ENCODE measurements around the gene WASHC2C. TPM values are rescaled to one million over a fixed set of nuclear protein-coding genes. Genes with fewer than 3 reads are reported as not detected.
"Not testable (repeated sequence)": the region's sequence is repeated elsewhere in the genome, so short reads cannot be mapped to it uniquely, and the experiment has no call there.

Gene WASHC2C
- total RNA-seq, 1 experiment from 2014 or later = 16.2 TPM

- DNase-seq (ENCODE audit: low read depth) = not testable (repeated sequence)
Measured at GRCh38 chr10:45771757-45772461, 44.8 kb downstream of the WASHC2C start.

- not testable (repeated sequence) for DNase-seq (ENCODE audit: low read depth)
Measured at GRCh38 chr10:45786217-45786616, 59.2 kb downstream of the WASHC2C start.

GRCh38 chr10:45787212-45787741, 60.2 kb downstream of the WASHC2C start:
- not testable (repeated sequence) for DNase-seq (ENCODE audit: low read depth)

- DNase-seq (ENCODE audit: low read depth) = not testable (repeated sequence)
Measured at GRCh38 chr10:45789991-45790390, 62.9 kb downstream of the WASHC2C start.

GRCh38 chr10:45790694-45791426, 63.8 kb downstream of the WASHC2C start:
- DNase-seq (ENCODE audit: low read depth) = peak; percentile 3

DNA sequence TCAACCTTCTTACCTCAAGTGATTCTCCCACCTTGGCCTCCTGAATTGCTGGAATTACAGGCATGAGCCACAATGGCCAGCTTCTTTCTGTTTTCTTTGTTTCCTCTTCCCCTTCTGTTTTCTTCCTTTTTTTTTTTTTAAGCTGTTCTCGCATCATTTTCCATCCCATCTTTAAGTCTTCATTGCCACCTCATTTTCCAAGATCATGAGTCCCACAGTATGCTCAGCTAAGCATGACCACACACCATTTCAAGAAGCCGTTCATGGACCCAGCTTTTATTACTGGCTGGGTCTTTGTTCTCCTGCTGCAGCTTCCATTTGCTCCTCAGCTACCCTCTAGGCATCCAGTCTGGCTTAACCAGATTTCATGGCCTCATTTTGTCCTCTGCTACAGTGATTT, 67.7 kb downstream of the WASHC2C start:
- DNase-seq (ENCODE audit: low read depth) = not testable (repeated sequence)

DNA sequence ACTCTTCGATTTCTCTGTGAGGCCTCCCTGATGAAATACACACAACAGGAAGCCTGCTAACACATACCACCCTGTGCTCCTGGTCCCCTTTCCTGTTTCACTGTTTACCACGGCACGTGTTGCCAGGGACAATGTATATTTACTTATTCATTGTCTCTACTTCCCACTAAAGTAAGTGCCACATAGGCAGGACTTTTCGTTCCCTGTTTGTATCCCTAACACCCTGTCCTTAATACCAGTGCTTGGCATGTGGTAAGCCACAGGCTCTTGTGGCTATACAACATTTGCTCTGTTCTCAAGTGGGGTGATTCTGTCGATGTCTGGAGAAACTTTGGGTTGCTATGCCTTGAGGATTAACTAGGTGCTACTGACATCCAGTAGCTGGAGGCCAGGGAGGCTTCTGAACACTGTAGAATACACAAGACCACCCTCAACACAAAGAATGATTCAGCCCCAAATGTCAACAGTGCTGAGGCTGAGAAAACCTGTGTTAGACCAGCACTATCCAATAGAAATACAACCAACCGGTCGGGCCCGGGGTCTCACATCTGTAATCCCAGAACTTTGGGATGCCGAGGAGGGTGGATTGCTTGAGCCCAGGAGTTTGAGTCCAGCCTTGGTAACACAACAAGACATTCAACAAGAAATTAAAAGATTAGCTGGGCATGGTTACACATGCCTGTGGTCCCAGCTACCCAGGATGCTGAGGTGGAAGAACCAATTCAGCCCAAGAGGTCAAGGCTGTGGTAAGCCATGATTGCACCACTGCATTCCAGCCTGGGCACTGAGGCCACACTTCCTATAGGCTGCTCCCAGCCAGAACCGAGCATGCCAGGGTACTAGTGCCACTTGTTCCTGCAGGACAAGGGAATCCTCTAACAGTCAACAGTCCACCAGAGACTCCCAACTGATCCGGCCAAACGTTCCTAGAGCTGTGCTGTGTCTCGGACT, 76.3 kb downstream of the WASHC2C start:
- peak; percentile 58 for DNase-seq (ENCODE audit: low read depth)

DNA sequence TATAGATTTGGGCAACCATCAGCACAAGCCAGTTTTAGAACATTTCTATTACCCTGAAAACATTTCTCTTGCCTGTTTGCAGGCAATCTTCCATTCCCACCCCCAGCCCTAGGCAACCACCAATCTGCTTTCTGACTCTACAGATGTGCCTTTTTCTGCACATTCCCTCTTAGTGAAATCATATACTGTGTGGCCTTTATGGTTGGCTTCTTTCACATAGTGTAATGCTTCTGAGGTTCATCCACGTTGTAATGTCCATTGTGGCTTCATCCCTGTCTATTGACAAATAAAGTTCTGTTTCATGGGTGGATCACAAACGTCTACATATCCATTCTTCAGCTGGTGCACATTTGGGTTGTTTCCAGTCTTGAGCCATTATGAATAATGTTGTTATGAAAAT, 77.9 kb downstream of the WASHC2C start:
- not testable (repeated sequence) for DNase-seq (ENCODE audit: low read depth)

GRCh38 chr10:45809837-45810236, 82.8 kb downstream of the WASHC2C start:
- DNase-seq (ENCODE audit: low read depth) = peak; percentile 15

DNA sequence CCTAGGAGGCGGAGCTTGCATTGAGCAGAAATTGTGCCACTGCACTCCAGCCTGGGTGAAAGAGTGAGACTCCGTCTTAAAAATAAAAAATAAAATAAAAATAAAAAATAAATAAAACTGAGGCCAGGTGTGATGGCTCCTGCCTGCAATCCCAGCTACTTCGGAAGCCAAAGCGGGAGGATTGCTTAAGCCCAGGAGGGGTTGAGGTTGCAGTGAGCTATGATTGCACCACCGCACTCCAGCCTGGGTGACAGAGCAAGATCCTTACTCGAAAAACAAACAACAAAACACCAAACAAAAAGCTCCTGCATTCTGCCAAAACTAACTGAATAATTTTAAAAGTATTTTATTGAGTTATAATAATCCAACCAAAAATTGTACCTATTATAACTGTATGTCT, 84.0 kb downstream of the WASHC2C start:
- no peak for DNase-seq (ENCODE audit: low read depth)

- not testable (repeated sequence) for DNase-seq (ENCODE audit: low read depth)
Measured at GRCh38 chr10:45812959-45813358, 85.9 kb downstream of the WASHC2C start.

DNA sequence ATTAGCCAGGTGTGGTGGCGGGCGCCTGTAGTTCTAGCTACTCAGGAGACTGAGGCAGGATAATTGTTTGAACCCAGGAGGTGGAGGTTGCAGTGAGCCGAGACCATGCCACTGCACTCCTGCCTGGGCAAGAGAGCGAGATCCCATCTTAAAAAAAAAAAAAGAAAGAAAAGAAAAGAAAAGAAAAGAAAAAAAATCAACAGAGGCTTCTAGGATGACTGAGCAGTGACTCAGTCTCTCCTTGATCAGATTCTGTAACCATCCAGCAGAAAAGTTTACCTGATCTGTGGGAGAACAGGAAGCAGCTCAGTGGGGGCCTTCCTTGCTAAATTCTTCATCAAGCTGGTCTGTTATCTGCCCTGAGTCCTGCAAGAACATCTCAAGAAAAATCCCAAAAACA, 87.1 kb downstream of the WASHC2C start:
- DNase-seq (ENCODE audit: low read depth) = not testable (repeated sequence)

- DNase-seq (ENCODE audit: low read depth) = no peak
Measured at GRCh38 chr10:45817130-45817859, 90.2 kb downstream of the WASHC2C start.

GRCh38 chr10:45817912-45818311, 90.8 kb downstream of the WASHC2C start:
- DNase-seq (ENCODE audit: low read depth) = no peak

GRCh38 chr10:45819552-45819951, 92.5 kb downstream of the WASHC2C start:
- no peak for DNase-seq (ENCODE audit: low read depth)

DNA sequence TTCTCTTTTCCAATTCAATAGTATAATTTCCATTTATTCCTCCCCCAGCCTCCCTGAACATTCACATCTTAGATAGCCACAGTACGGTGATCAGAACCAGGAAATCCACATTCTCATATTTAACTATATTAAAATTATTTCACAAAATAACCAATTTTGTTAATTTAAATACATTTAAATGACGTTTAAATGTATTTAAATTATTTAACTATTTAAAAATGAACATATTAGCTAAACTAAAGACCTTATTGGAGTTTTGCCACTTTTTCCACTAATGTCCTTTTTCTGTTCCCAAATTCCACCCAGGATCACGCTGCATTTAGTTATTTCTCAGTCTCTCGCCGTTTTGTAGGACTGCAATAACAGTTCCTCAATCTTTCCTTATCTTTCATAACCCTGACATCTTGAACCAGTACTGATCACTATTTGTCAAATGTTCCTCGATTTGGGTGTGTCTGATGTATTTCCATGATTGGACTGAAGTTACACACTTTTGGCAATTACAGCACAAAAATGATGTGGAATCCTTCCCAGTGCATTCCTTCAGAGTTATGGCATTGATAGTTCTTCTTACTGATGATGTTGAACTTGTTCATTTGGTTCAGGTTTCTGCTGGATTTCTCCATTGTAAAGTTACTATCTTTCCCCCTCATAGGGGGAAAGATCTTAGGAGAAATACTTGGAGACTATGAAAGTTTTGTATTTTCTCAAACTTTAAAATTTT, 93.2 kb downstream of the WASHC2C start:
- DNase-seq (ENCODE audit: low read depth) = not testable (repeated sequence)

- DNase-seq (ENCODE audit: low read depth) = not testable (repeated sequence)
Measured at GRCh38 chr10:45822918-45823317, 95.9 kb downstream of the WASHC2C start.
